GM12878 (cell line): ENCODE results near the gene AOC3. TPM values are rescaled to one million over a fixed set of nuclear protein-coding genes. Genes with fewer than 3 reads are reported as not detected.

Experiments
- ATAC-seq: fragments of 200-7000 bp; cut with Tn5 transposase; 3 replicates; pipeline ENCODE4 v1.9.1; 2020; ENCODE audit warnings: mild to moderate bottlenecking, moderate library complexity
- BruUV-seq: library from RNA; stranded (reverse); fragments of 400-500 nt; replicated peaks from 2 replicates; lab custom pipeline; 2021; lab: Mats Ljungman, UMichigan
- CTCF ChIA-PET: fragments of 300-600 bp; sonication (Branson Sonifier 250); formaldehyde crosslinking; extraction: SDS; loops from one replicate; lab custom pipeline; 2021; ENCODE audit warnings: inconsistent platforms; lab: Yijun Ruan, JAX
- POLR2A ChIA-PET: fragments of 350-600 bp; formaldehyde crosslinking; extraction: SDS; loops from one replicate; lab custom pipeline; 2021; ENCODE audit warnings: inconsistent platforms; lab: Charles Lee
- RAD21 ChIA-PET: fragments of 300-600 bp; sonication (Branson Sonifier 250); formaldehyde crosslinking; loops from one replicate; lab custom pipeline; 2023; ENCODE audit warnings: antibody characterized with exemption; ENCODE audit not compliant: unreplicated experiment; lab: Charles Lee
- SMC1A ChIA-PET: fragments of 300-600 bp; sonication (Branson Sonifier 250); formaldehyde crosslinking; loops from one replicate; lab custom pipeline; 2023; ENCODE audit not compliant: unreplicated experiment, uncharacterized antibody; lab: Charles Lee
- DNase-seq: peaks from one replicate; pipeline ENCODE4 v3.0.0-alpha.2; 2011; ENCODE audit warnings: low read depth, low spot score
- FAIRE-seq: peaks from 3 replicates; lab custom pipeline; 2011; peaks lifted over from hg19 to GRCh38; lab: Jason Lieb, UNC
- H2AFZ ChIP-seq: 2 replicates; pipeline ENCODE4 v1.6.0; 2011; ENCODE audit warnings: low read depth, low read length, control low read depth; ENCODE audit not compliant: control insufficient read depth
- H3K27ac ChIP-seq: 2 replicates; pipeline ENCODE4 v1.5.1; 2011; ENCODE audit warnings: control low read depth; ENCODE audit not compliant: control insufficient read depth, insufficient read depth
- H3K27me3 ChIP-seq, 2 experiments: replicated peaks in 1 of 2; 2 replicates each; pipeline versions ENCODE4 v1.6.0 to v1.6.1; 2011; ENCODE audit warnings: low read length in 1 of 2; ENCODE audit not compliant: control insufficient read depth in 2 of 2, insufficient read depth in 2 of 2
- H3K36me3 ChIP-seq, 2 experiments: 2 replicates each; pipeline ENCODE4 v1.5.1; 2011; ENCODE audit warnings: low read length in 1 of 2; ENCODE audit not compliant: control insufficient read depth in 2 of 2, insufficient read depth in 2 of 2
- H3K4me1 ChIP-seq: 2 replicates; pipeline ENCODE4 v1.6.1; 2011; ENCODE audit warnings: mild to moderate bottlenecking, low read length, moderate library complexity, mixed read lengths; ENCODE audit not compliant: control insufficient read depth, insufficient read depth
- H3K4me2 ChIP-seq: 2 replicates; pipeline ENCODE4 v1.6.0; 2011; ENCODE audit warnings: control low read depth; ENCODE audit not compliant: control insufficient read depth, insufficient read depth
- H3K4me3 ChIP-seq: fragments of 200-600 bp; sonication (generic); 2 replicates; pipeline ENCODE4 v1.5.1; 2016
- H3K79me2 ChIP-seq: 2 replicates; pipeline ENCODE4 v1.6.0; 2011; ENCODE audit warnings: low read length; ENCODE audit not compliant: control insufficient read depth, insufficient read depth
- H3K9ac ChIP-seq: 2 replicates; pipeline ENCODE4 v1.8.0; 2011; ENCODE audit warnings: low read length, control low read depth, mixed read lengths; ENCODE audit not compliant: control insufficient read depth, insufficient read depth
- H3K9me3 ChIP-seq: replicated peaks from 3 replicates; pipeline ENCODE4 v1.5.1; 2011; ENCODE audit warnings: mild to moderate bottlenecking, low read length; ENCODE audit not compliant: control insufficient read depth, insufficient read depth
- H4K20me1 ChIP-seq: 2 replicates; pipeline ENCODE4 v1.6.0; 2011; ENCODE audit not compliant: control insufficient read depth, insufficient read depth
- BHLHE40 ChIP-seq, 2 experiments: fragments of 450-650 bp in 1 of 2; IDR thresholded peaks; 2 replicates each; pipeline ENCODE4 v1.6.1; 2011 to 2017; ENCODE audit warnings: low read depth in 2 of 2, borderline replicate concordance in 1 of 2, improper control_type of control experiment in 1 of 2, low read length in 1 of 2, mild to moderate bottlenecking in 1 of 2
- CREM ChIP-seq: IDR thresholded peaks from 2 replicates; pipeline ENCODE4 v1.6.1; 2014; ENCODE audit warnings: antibody characterized with exemption, low read depth
- ESRRA ChIP-seq: IDR thresholded peaks from 2 replicates; pipeline ENCODE4 v1.6.1; 2012; ENCODE audit warnings: mild to moderate bottlenecking, low read length, improper control_type of control experiment
- EZH2 ChIP-seq: IDR thresholded peaks from 2 replicates; pipeline ENCODE4 v1.6.1; 2012; ENCODE audit warnings: low read depth, mild to moderate bottlenecking, control low read depth, inconsistent platforms, low read length, borderline replicate concordance; ENCODE audit not compliant: control insufficient read depth
- IRF4 ChIP-seq: IDR thresholded peaks from 2 replicates; pipeline ENCODE4 v1.6.1; 2011; ENCODE audit warnings: low read depth, low read length
- MTA3 ChIP-seq: IDR thresholded peaks from 2 replicates; pipeline ENCODE4 v1.6.1; 2012; ENCODE audit warnings: low read length, inconsistent platforms, borderline replicate concordance
- RAD51 ChIP-seq: fragments of 450-650 bp; IDR thresholded peaks from 2 replicates; pipeline ENCODE4 v1.6.1; 2016; ENCODE audit warnings: moderate library complexity, mild to moderate bottlenecking, inconsistent platforms
- RBBP5 ChIP-seq: fragments of 200-600 bp; sonication (generic); conservative IDR thresholded peaks from 2 replicates; pipeline ENCODE4 v1.6.1; 2016
- RELA ChIP-seq: fragments of 450-650 bp; IDR thresholded peaks from 2 replicates; pipeline ENCODE4 v1.8.0; 2014; ENCODE audit warnings: borderline replicate concordance; ENCODE audit not compliant: partially characterized antibody
- RFX5 ChIP-seq: IDR thresholded peaks from 2 replicates; pipeline ENCODE4 v1.6.1; 2011; ENCODE audit warnings: low read depth, low read length, improper control_type of control experiment
- SKIL ChIP-seq: fragments of 450-650 bp; IDR thresholded peaks from 2 replicates; pipeline ENCODE4 v1.6.1; 2017; ENCODE audit warnings: mild to moderate bottlenecking, low read depth, inconsistent platforms; ENCODE audit not compliant: poor library complexity, severe bottlenecking
- SREBF1 ChIP-seq: IDR thresholded peaks from 2 replicates; pipeline ENCODE4 v1.6.1; 2012; ENCODE audit warnings: mild to moderate bottlenecking, low read length
- WGBS: methylation state at CpG from one replicate; pipeline ENCODE4 v1.1.6; 2016; ENCODE audit warnings: low lambda C conversion rate; ENCODE audit not compliant: insufficient replicate concordance, insufficient coverage; ENCODE audit errors: missing lambda C conversion rate; 5-methylcytosine and 5-hydroxymethylcytosine counted together
- in situ Hi-C: fragments of 300-500 bp; cut with MboI; formaldehyde crosslinking; loops from 9 replicates; pipeline ENCODE4 v1.14.3; 2018; ENCODE audit warnings: mixed read lengths
- intact Hi-C: fragments of 100-400 bp; cut with micrococcal nuclease; formaldehyde crosslinking; loops from one replicate; pipeline ENCODE4 v1.14.2; 2022; ENCODE audit not compliant: unreplicated experiment
- polyA plus RNA-seq, 11 experiments: library from polyadenylated mRNA; depleted of rRNA in 4 of 11; unstranded in 6 of 11; stranded (reverse) in 5 of 11; fragments of >200 nt; fragmentation: Nextera tagmentation in 4 of 11; fragmentation: Illumina TruSeq in 1 of 11; extraction: Ambion mirVana in 4 of 11; extraction: Trizol in 1 of 11; gene quantifications; 1 replicate in 1 of 11; 2 replicates in 10 of 11; pipeline versions ENCODE4 v1.2.1 to v1.2.3, GENCODE V29; 2011 to 2016; ENCODE audit warnings: inconsistent platforms in 2 of 11, missing spikeins in 2 of 11, low read depth in 1 of 11
- total RNA-seq, 4 experiments: library from RNA; depleted of rRNA in 3 of 4; stranded (reverse); fragments of >200 nt in 3 of 4; fragmentation: Illumina TruSeq in 1 of 4; extraction: Trizol in 1 of 4; gene quantifications; 2 replicates each; pipeline versions ENCODE4 v1.2.1 to v1.2.3, GENCODE V29; 2013 to 2021
- TF ChIP-seq, protein P1 (sequence below): IDR thresholded peaks from 2 replicates; pipeline ENCODE4 v1.6.1; 2011; ENCODE audit warnings: borderline replicate concordance, low read depth, mild to moderate bottlenecking, moderate library complexity, low read length; ENCODE audit not compliant: insufficient read depth, poor library complexity, severe bottlenecking
- TF ChIP-seq, protein P2 (sequence below): fragments of 450-650 bp; conservative IDR thresholded peaks from 2 replicates; pipeline ENCODE4 v1.6.1; 2017; ENCODE audit warnings: mild to moderate bottlenecking, moderate library complexity

AOC3 gene
- total and polyA plus RNA-seq, 10 of the 15 experiments (the other 5 are each of a cell fraction or from before 2014, with no cell fraction given), result 0.02 to 0.91 (median 0.34) TPM; not detected in 2

DNA sequence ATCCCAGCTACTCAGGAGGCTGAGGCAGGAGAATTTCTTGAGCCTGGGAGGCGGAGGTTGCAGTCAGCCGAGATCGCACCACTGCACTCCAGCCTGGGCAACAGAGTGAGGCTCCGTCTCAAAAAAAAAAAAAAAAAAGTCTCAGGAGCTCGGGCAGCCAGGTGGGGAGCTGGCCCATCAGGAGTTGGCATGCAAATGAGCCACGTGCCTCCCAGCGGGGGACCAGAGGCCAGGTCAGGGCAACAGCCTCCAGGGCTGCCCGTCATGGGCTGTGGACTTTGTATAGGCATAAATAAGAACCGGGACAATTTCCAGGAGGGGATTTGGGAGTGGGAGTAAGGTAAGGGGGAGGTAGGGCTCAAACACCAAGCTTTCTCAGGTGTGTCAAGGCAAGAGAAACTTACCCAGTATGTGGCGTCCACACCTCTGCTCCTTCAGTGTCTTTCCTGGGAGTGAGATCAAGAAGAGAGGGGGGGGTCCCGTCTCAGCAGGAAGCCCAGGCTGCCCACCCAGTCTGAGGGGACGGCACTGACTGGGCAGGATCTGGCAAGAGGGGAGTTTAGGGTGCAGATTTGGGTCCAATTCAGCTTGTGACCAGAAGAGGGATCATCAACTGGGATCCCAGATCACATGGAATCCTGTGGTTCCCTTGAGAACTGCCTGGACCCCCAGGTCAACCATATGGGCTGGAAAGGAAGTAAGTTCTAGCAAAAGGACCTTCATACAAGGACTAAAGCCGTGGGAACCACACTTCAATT lies 27.3 kb downstream of the AOC3 start (continued):
- TF ChIP-seq RELA, result no peak
- TF ChIP-seq RAD51, result no peak
- TF ChIP-seq RFX5, result no peak
- TF ChIP-seq RBBP5, result no peak
- no peak for TF ChIP-seq SREBF1
- TF ChIP-seq, protein P1, sequence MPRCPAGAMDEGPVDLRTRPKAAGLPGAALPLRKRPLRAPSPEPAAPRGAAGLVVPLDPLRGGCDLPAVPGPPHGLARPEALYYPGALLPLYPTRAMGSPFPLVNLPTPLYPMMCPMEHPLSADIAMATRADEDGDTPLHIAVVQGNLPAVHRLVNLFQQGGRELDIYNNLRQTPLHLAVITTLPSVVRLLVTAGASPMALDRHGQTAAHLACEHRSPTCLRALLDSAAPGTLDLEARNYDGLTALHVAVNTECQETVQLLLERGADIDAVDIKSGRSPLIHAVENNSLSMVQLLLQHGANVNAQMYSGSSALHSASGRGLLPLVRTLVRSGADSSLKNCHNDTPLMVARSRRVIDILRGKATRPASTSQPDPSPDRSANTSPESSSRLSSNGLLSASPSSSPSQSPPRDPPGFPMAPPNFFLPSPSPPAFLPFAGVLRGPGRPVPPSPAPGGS, result no peak
- TF ChIP-seq IRF4, result no peak

DNA sequence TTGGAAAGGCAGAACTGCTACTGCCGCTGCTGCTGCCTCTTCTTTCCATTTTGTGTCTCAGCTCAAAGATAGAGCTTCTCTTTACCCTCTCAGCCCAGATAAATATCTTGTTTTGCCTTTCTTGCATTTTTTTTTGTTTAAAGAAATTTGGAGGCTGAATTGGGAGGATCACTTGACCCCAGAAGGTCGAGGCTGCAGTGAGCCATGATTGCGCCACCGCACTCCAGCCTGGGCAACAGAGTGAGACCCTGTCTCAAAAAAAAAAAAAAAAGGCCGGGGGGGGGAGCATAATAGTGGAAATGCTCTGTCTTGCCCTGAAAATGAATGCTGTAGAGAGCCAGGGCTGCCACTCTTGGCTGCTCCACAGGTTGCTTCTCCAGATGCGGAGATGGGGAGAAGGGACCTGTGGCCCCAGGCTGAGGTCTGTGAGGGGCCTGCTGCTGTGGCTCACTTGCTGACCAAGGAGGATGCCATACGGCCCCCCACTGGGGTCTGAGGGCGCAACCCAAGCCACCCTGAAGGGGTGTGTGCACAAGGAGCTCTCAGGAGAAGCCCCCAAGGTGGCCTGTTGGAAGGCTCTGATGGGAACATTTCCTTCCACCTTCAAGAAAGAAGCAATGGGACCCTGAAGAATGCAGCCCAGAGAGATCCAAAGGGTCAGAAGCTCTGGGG lies 28.1 kb downstream of the AOC3 start:
- no peak overlapping the region for H3K9ac ChIP-seq
- intact Hi-C loops (no loop called here), in situ Hi-C loops (no loop called here)
- no peaks in the 10 kb centered on the region; a peak in 2 of 4 replicates for H3K27me3 ChIP-seq
- ChIA-PET SMC1A (no interaction called here), CTCF (no interaction called here), RAD21 (no interaction called here), POLR2A (no interaction called here)
- H3K4me3 ChIP-seq, result no peak overlapping the region
- WGBS, result 57% methylated on average over 7 of the region's 8 CpGs
- H3K79me2 ChIP-seq, result no peaks in the 10 kb centered on the region
- H3K27ac ChIP-seq, result no peak overlapping the region
- BruUV-seq, result no TSS peak
- H3K4me2 ChIP-seq, result no peak overlapping the region
- H2AFZ ChIP-seq, result no peak overlapping the region
- no peak for FAIRE-seq
- ATAC-seq, result no peak
- no peaks in the 10 kb centered on the region for H3K9me3 ChIP-seq
- H4K20me1 ChIP-seq, result no peaks in the 10 kb centered on the region
- no peak for DNase-seq
- no peaks in the 10 kb centered on the region for H3K36me3 ChIP-seq
- no peaks in the 10 kb centered on the region for H3K4me1 ChIP-seq
- TF ChIP-seq MTA3, result no peak
- TF ChIP-seq, protein P2, sequence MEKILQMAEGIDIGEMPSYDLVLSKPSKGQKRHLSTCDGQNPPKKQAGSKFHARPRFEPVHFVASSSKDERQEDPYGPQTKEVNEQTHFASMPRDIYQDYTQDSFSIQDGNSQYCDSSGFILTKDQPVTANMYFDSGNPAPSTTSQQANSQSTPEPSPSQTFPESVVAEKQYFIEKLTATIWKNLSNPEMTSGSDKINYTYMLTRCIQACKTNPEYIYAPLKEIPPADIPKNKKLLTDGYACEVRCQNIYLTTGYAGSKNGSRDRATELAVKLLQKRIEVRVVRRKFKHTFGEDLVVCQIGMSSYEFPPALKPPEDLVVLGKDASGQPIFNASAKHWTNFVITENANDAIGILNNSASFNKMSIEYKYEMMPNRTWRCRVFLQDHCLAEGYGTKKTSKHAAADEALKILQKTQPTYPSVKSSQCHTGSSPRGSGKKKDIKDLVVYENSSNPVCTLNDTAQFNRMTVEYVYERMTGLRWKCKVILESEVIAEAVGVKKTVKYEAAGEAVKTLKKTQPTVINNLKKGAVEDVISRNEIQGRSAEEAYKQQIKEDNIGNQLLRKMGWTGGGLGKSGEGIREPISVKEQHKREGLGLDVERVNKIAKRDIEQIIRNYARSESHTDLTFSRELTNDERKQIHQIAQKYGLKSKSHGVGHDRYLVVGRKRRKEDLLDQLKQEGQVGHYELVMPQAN, result no peak
- no peak for TF ChIP-seq BHLHE40 (IDR thresholded peaks at IDR 0.05; ENCODE audit: borderline replicate concordance in 1 of 2, low read depth in 2 of 2, low read length in 1 of 2)
- no peak for TF ChIP-seq SKIL
- TF ChIP-seq ESRRA, result no peak
- no peak for TF ChIP-seq EZH2
- no peak for TF ChIP-seq CREM
